Stimulated activated CD8-positive, alpha-beta memory T cell treated with anti-CD3 and anti-CD28 coated beads, Interleukin-12 subunit alpha, Interleukin-12 subunit beta, amount 100 ng/mL, for 24 hours (primary cell): Measurements from ENCODE around the gene ALAD.

Experiments used
- DNase-seq: peaks from one replicate; pipeline ENCODE4 v3.0.0-alpha.2; 2020; ENCODE audit errors: extremely low read depth

ALAD gene

GRCh38 chr9:113349066-113349444 lies 52.0 kb downstream of the ALAD start:
- no peak for DNase-seq

GRCh38 chr9:113348437-113348836 lies 52.6 kb downstream of the ALAD start:
- DNase-seq, result no peak

GRCh38 chr9:113345671-113346070 lies 55.4 kb downstream of the ALAD start:
- no peak for DNase-seq

- no peak for DNase-seq
These were observed 55.9 kb downstream of the ALAD start for GRCh38 chr9:113345190-113345589.

GRCh38 chr9:113343732-113344231 lies 57.3 kb downstream of the ALAD start:
- DNase-seq, result no peak

- no peak for DNase-seq
These were observed 59.2 kb downstream of the ALAD start for GRCh38 chr9:113341712-113342410.

- peak; percentile 46 for DNase-seq
These were observed 60.9 kb downstream of the ALAD start, which contains the start of gene WDR31 for GRCh38 chr9:113340011-113340699. Gene WDR31, minus strand, starts transcription at chr9:113340275. Its CDS starts 8,253 bp downstream, at chr9:113332022.

GRCh38 chr9:113337714-113338113 lies 63.4 kb downstream of the ALAD start:
- no peak for DNase-seq
